Measurements from ENCODE around the gene ENKUR.

DNA sequence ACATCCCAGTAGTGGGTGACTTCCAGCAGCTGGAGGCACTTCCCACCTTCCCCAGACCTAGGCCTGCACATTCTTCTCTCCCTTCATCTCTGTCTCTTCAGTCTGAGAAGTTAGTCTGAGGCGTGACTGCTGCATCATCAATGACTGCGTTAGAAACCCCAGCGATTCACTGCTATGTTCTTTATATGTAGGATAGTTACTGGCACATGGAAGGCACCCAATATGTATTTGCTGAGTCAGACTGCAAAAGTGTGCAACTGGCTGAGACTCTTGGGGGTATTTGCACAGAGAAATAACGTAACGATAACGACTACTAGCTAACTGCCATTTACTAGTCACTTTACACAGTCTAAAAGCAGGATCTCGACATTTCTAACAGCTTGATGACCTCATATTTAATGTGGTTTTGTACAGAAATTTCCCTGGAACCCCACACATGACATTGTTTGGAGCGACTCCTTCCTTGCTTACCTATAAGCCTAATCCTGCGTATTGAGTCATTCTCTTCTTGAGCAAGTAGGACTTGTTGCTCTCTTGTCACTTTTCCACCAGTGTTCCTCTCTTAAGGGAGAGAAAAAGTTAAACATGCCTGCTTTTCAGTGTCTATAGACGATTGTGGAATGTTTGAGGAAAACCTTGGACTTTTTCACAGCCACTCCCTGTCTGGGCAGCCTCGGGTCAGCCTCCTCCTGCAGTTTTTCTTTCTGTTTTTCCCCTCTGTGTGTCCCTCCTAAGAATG lies 45.9 kb upstream of the ENKUR start:
- TF ChIP-seq, protein P1, sequence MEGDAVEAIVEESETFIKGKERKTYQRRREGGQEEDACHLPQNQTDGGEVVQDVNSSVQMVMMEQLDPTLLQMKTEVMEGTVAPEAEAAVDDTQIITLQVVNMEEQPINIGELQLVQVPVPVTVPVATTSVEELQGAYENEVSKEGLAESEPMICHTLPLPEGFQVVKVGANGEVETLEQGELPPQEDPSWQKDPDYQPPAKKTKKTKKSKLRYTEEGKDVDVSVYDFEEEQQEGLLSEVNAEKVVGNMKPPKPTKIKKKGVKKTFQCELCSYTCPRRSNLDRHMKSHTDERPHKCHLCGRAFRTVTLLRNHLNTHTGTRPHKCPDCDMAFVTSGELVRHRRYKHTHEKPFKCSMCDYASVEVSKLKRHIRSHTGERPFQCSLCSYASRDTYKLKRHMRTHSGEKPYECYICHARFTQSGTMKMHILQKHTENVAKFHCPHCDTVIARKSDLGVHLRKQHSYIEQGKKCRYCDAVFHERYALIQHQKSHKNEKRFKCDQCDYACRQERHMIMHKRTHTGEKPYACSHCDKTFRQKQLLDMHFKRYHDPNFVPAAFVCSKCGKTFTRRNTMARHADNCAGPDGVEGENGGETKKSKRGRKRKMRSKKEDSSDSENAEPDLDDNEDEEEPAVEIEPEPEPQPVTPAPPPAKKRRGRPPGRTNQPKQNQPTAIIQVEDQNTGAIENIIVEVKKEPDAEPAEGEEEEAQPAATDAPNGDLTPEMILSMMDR (IDR thresholded peaks at IDR 0.05) = no peak
- TF ChIP-seq POLR2A (IDR thresholded peaks at IDR 0.05) = no peak

All from right lobe of liver (tissue), 4 donors.